Kidney epithelial cell (primary cell): Measurements from ENCODE around the gene MVB12B. TPM values are rescaled to one million over a fixed set of nuclear protein-coding genes. Genes with fewer than 3 reads are reported as not detected.

Experiments
- DNase-seq: peaks from one replicate; pipeline ENCODE4 v3.0.0-alpha.2; 2010; ENCODE audit warnings: low read depth
- H3K27me3 ChIP-seq: 2 replicates; pipeline ENCODE4 v1.6.0; 2011; ENCODE audit warnings: low read length; ENCODE audit not compliant: control insufficient read depth, insufficient read depth
- H3K36me3 ChIP-seq: 2 replicates; pipeline ENCODE4 v1.5.1; 2011; ENCODE audit warnings: low read length; ENCODE audit not compliant: control insufficient read depth, insufficient read depth
- H3K4me3 ChIP-seq: 2 replicates; pipeline ENCODE4 v1.5.1; 2011; ENCODE audit warnings: low read depth, mild to moderate bottlenecking, control low read depth, low read length
- CTCF ChIP-seq: IDR thresholded peaks from 2 replicates; pipeline ENCODE4 v1.5.1; 2011; ENCODE audit warnings: mild to moderate bottlenecking, moderate library complexity, low read length, control low read depth, inconsistent platforms; ENCODE audit not compliant: insufficient read depth, poor library complexity, severe bottlenecking
- total RNA-seq: library from RNA; depleted of rRNA; stranded (reverse); fragments of >200 nt; gene quantifications from 2 replicates; pipeline ENCODE4 v1.2.3, GENCODE V29; 2015

Gene MVB12B
- total RNA-seq, 1 donor from 2014 or later: 13.1 TPM

GRCh38 chr9:126419475-126419874, 92.8 kb downstream of the MVB12B start:
- H3K4me3 ChIP-seq: no peak overlapping the region

GRCh38 chr9:126420135-126420534, 93.5 kb downstream of the MVB12B start:
- H3K36me3 ChIP-seq: no peaks in the 10 kb centered on the region
- TF ChIP-seq CTCF: no peak
- DNase-seq: no peak
- no peaks in the 10 kb centered on the region for H3K27me3 ChIP-seq
- no peak overlapping the region for H3K4me3 ChIP-seq

More at GRCh38 chr9:126419475-126419874, 92.8 kb downstream of the MVB12B start:
- TF ChIP-seq CTCF: no peak
- no peak for DNase-seq
- Histone ChIP-seq H3K36me3 (no peaks in the 10 kb centered on the region), H3K27me3 (no peaks in the 10 kb centered on the region)

GRCh38 chr9:126420643-126421564, 94.3 kb downstream of the MVB12B start:
- H3K36me3 ChIP-seq: no peaks in the 10 kb centered on the region
- no peaks in the 10 kb centered on the region for H3K27me3 ChIP-seq
- DNase-seq: peak; percentile 52
- TF ChIP-seq CTCF: no peak
- no peak overlapping the region for H3K4me3 ChIP-seq

DNA sequence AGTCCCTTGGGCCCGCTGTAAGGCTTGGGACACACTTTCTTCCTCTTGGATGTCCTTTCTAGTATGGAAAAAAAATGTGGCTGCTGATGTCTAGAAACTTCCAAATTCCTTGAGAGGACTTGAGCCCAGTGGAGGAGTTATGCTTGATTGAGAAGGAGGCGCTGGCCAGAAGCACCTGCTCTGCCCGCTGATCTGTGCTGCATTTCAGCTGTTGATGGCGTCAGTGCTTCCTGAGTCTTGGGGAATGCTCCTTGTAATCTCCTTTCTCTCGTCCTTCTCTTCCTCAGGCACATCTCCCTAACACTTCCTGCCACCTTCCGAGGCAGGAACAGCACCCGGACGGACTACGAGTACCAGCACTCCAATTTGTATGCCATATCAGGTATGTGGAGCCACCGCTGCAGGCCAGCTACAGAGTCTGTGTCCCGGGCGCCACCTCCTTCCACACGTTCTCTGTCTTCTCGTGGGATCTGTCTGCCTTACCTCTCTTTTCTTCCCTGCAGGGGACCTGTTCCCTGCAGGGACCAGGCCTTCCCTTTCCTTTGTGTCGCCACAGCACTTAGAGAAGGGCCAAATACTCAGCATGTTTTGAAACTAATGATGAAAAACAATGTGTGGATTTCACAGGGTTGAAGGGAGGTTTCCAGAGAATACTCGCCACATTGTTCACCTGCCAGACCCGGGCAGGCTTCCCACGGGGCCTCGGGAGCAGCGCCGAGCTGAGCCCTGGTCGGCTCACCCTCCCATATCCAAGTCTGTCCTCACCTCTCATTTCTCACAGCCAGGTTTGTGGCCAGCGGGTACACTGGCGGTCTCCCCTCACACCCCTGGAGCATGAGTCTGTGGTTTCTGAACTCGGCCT, 95.2 kb downstream of the MVB12B start:
- no peak for DNase-seq
- no peak for TF ChIP-seq CTCF

DNA sequence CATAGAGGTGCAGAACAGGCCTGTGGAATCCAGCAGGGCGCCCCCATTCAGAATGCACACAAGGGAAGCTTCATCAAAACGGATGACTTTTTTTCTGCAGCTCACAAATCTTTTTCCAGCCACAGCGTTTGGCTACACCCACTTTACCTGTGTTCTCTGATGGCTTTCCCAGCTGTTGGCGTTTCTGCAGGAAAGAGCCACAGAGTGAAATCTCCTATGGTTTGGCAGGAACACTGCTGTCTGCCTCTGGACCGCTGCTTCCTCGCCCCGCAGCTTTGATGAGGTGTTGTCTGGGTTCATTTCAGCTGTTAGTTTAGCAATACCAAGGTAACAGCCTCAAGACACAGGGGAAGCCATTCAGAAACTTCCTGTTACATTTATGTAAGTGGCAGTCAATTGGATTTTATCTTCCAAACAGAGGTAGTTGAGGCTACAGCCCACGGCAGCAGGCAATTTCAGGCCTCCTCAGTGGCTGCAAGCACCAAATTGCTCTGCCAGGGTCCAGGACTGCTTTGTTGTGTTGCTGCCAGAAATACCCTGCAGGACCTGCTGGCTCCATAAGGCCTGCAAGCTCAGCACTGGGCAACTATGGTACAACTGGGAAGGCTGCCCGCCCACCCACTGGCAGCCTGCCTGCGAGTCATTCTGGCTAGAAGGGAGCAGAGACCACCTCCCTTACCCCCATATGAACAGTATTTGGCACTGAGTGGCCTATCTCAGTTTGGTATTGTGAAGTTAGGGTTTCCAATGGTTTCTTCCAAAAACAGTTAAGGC, 96.7 kb downstream of the MVB12B start:
- TF ChIP-seq CTCF: no peak
- no peak for DNase-seq
- Histone ChIP-seq H3K4me3 (no peak overlapping the region), H3K27me3 (no peaks in the 10 kb centered on the region), H3K36me3 (no peaks in the 10 kb centered on the region)

More for the DNA sequence above, 95.2 kb downstream of the MVB12B start:
- Histone ChIP-seq H3K36me3 (no peaks in the 10 kb centered on the region), H3K4me3 (no peak overlapping the region), H3K27me3 (no peaks in the 10 kb centered on the region)
